Panc1 (cell line): ENCODE measurements around the gene ZSCAN5C. TPM values are rescaled to one million over a fixed set of nuclear protein-coding genes. Genes with fewer than 3 reads are reported as not detected.
A peak's percentile ranks its signal among the peaks of the same experiment; 100 is the strongest.

ENCODE experiments used
- ATAC-seq: fragments of 200-7000 bp; cut with Tn5 transposase; 2 replicates; pipeline ENCODE4 v1.9.1; 2020; ENCODE audit warnings: mild to moderate bottlenecking, moderate library complexity
- BruUV-seq: library from RNA; stranded (reverse); fragments of 400-500 nt; replicated peaks from 2 replicates; lab custom pipeline; 2021; lab: Mats Ljungman, UMichigan
- CTCF ChIA-PET: fragments of 300-600 bp; sonication (Branson Sonifier 250); formaldehyde crosslinking; loops from one replicate; lab custom pipeline; 2022; ENCODE audit warnings: antibody characterized with exemption; lab: Charles Lee
- POLR2A ChIA-PET: fragments of 300-600 bp; sonication (Branson Sonifier 250); formaldehyde crosslinking; loops from one replicate; lab custom pipeline; 2022; ENCODE audit warnings: antibody characterized with exemption; lab: Charles Lee
- DNase-seq: peaks from one replicate; pipeline ENCODE4 v3.0.0-alpha.2; 2010; ENCODE audit warnings: low read depth, low spot score
- H3K27ac ChIP-seq: 2 replicates; pipeline ENCODE4 v1.5.1; 2011; ENCODE audit warnings: mild to moderate bottlenecking, low read length, inconsistent platforms
- H3K27me3 ChIP-seq: fragments of 200-500 bp; sonication (Bioruptor generic); 2 replicates; pipeline ENCODE4 v1.6.0; 2014; ENCODE audit warnings: low read length, inconsistent platforms; ENCODE audit not compliant: control insufficient read depth, insufficient read depth
- H3K36me3 ChIP-seq: fragments of 200-500 bp; sonication (Bioruptor generic); 2 replicates; pipeline ENCODE4 v1.5.1; 2014; ENCODE audit warnings: inconsistent platforms, mild to moderate bottlenecking, low read length, moderate library complexity; ENCODE audit not compliant: control insufficient read depth, insufficient read depth
- H3K4me1 ChIP-seq: 2 replicates; pipeline ENCODE4 v1.5.1; 2011; ENCODE audit warnings: inconsistent platforms, mild to moderate bottlenecking, low read length, moderate library complexity; ENCODE audit not compliant: control insufficient read depth, insufficient read depth
- H3K4me3 ChIP-seq, 2 experiments: 2 replicates each; pipeline ENCODE4 v1.5.1; 2011 to 2012; ENCODE audit warnings: low read depth in 2 of 2, low read length in 2 of 2, mild to moderate bottlenecking in 2 of 2, inconsistent platforms in 1 of 2, moderate library complexity in 1 of 2
- H3K9me3 ChIP-seq: fragments of 200-500 bp; sonication (Bioruptor generic); 2 replicates; pipeline ENCODE4 v1.5.1; 2014; ENCODE audit warnings: low read depth, mild to moderate bottlenecking, inconsistent platforms, low read length, moderate library complexity; ENCODE audit not compliant: control insufficient read depth, insufficient read depth
- CTCF ChIP-seq: fragments of 450-650 bp; IDR thresholded peaks from 2 replicates; pipeline ENCODE4 v1.5.1; 2017; ENCODE audit warnings: mild to moderate bottlenecking
- POLR2AphosphoS5 ChIP-seq: IDR thresholded peaks from 2 replicates; pipeline ENCODE4 v1.6.1; 2012; ENCODE audit warnings: mild to moderate bottlenecking, low read depth, low read length, moderate library complexity
- REST ChIP-seq, 2 experiments: IDR thresholded peaks; 2 replicates each; pipeline ENCODE4 v1.6.1; 2011 to 2012; ENCODE audit warnings: low read depth in 2 of 2, control low read depth in 1 of 2, low read length in 1 of 2, mild to moderate bottlenecking in 1 of 2, moderate library complexity in 1 of 2; ENCODE audit not compliant: insufficient read depth in 1 of 2
- SIN3A ChIP-seq: IDR thresholded peaks from 2 replicates; pipeline ENCODE4 v1.6.1; 2012; ENCODE audit warnings: low read depth, mild to moderate bottlenecking, low read length, moderate library complexity, borderline replicate concordance; ENCODE audit not compliant: insufficient read depth
- TCF7L2 ChIP-seq: IDR thresholded peaks from 2 replicates; pipeline ENCODE4 v1.6.1; 2011; ENCODE audit warnings: mild to moderate bottlenecking, low read depth, low read length, inconsistent platforms
- in situ Hi-C: cut with HindIII; loops from 2 replicates; pipeline ENCODE4 v1.10.0; 2016; ENCODE audit warnings: low sequenced_read_pairs, low pct_unique_long_range_greater_than_20kb
- intact Hi-C: fragments of 100-400 bp; cut with micrococcal nuclease; formaldehyde crosslinking; loops from one replicate; pipeline ENCODE4 v1.10.0; 2022; ENCODE audit not compliant: unreplicated experiment
- total RNA-seq: library from RNA; stranded (reverse); gene quantifications from one replicate; pipeline ENCODE4 v1.2.1, GENCODE V29; 2021; ENCODE audit not compliant: unreplicated experiment

ZSCAN5C gene
- total RNA-seq, 1 experiment from 2014 or later = not detected

- no peaks in the 10 kb centered on the region for H3K9me3 ChIP-seq
- DNase-seq (no peak), ATAC-seq (no peak)
- no peaks in the 10 kb centered on the region for H3K36me3 ChIP-seq
- POLR2A ChIA-PET = interaction anchor here (0.5 kb wide), 1 partner anchor 74 kb away, joined by 3 read pairs; no protein-coding TSS in a partner anchor
- CTCF ChIA-PET = interaction anchor here (0.7 kb wide), 1 partner anchor 98 kb away, joined by 7 read pairs; no protein-coding TSS in a partner anchor
- no TSS peak for BruUV-seq
- TF ChIP-seq REST (IDR thresholded peaks at IDR 0.05; ENCODE audit: insufficient read depth in 1 of 2, low read depth in 2 of 2, low read length in 1 of 2) = no peak
- TF ChIP-seq TCF7L2 = no peak
- TF ChIP-seq CTCF = no peak
- TF ChIP-seq SIN3A = no peak
- no peak for TF ChIP-seq POLR2AphosphoS5
- H3K27me3 ChIP-seq = no peaks in the 10 kb centered on the region
- in situ Hi-C loops (no loop called here), intact Hi-C loops (no loop called here)
- no peak overlapping the region for H3K4me3 ChIP-seq
- H3K4me1 ChIP-seq = no peaks in the 10 kb centered on the region
- no peak overlapping the region for H3K27ac ChIP-seq
Measured at GRCh38 chr19:56177564-56178243, 24.4 kb upstream of the ZSCAN5C start.

DNA sequence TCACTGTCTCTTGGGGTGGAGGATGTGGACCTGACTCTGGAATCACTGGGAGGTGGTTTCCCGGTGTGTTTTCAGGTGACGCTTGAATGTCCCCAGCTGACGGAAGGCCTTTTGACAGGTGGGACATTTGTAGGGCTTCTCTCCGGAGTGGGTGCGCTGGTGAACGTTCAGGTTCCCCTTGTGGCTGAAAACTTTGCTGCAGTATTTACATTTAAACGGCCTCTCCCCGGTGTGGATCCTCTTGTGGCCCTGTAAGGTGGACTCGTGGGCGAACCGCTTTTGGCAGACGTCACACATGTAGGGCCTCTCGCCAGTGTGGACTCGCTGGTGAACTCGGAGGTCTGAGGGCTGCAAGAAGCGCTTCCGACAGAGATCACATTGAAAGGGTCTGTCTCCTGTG lies 12.3 kb upstream of the ZSCAN5C start:
- no peak for DNase-seq
- no peak for TF ChIP-seq CTCF
- ATAC-seq = peak; percentile 42; the same call in 1 of the 2 replicates

More for the DNA sequence above, 12.3 kb upstream of the ZSCAN5C start:
- BruUV-seq = no TSS peak
- H3K4me3 ChIP-seq = no peak overlapping the region
- ChIA-PET POLR2A (no interaction called here), CTCF (interaction anchor here (0.6 kb wide), 1 partner anchor 81 kb away, joined by 4 read pairs; no protein-coding TSS in a partner anchor)
- intact Hi-C loops (no loop called here), in situ Hi-C loops (no loop called here)
- no peaks in the 10 kb centered on the region for H3K9me3 ChIP-seq
- H3K27ac ChIP-seq = no peak overlapping the region
- no peaks in the 10 kb centered on the region for H3K27me3 ChIP-seq
- no peaks in the 10 kb centered on the region for H3K36me3 ChIP-seq
- no peaks in the 10 kb centered on the region for H3K4me1 ChIP-seq
